K562 (cell line): Measurements from ENCODE around the gene ALG5. TPM values are rescaled to one million over a fixed set of nuclear protein-coding genes. Genes with fewer than 3 reads are reported as not detected.

ENCODE experiments used
- ATAC-seq: fragments of 200-7000 bp; cut with Tn5 transposase; 3 replicates; pipeline ENCODE4 v1.9.1; 2020; ENCODE audit warnings: moderate library complexity
- BruUV-seq: library from RNA; stranded (reverse); fragments of 400-500 nt; replicated peaks from 2 replicates; lab custom pipeline; 2021; lab: Mats Ljungman, UMichigan
- CTCF ChIA-PET: fragments of 300-600 bp; formaldehyde crosslinking; extraction: SDS; loops from one replicate; lab custom pipeline; 2021; ENCODE audit warnings: low intra/inter-chr PET ratio; lab: Yijun Ruan, JAX
- POLR2A ChIA-PET: fragments of 300-600, 350-650 bp; sonication (Branson Sonifier 250); formaldehyde crosslinking; extraction: SDS; loops from one replicate; lab custom pipeline; 2021; ENCODE audit warnings: antibody characterized with exemption, inconsistent platforms; lab: Yijun Ruan, JAX
- DNase-seq, 4 experiments: peaks; one replicate each; pipeline versions ENCODE4 v3.0.0 to v3.0.0-alpha.2; 2011 to 2018; ENCODE audit warnings: low spot score in 3 of 4, mixed read lengths in 3 of 4; ENCODE audit errors: extremely low read depth in 1 of 4
- FAIRE-seq: peaks from 2 replicates; lab custom pipeline; 2011; peaks lifted over from hg19 to GRCh38; lab: Jason Lieb, UNC
- H2AFZ ChIP-seq: 2 replicates; pipeline ENCODE4 v1.6.0; 2011; ENCODE audit warnings: low read depth, low read length, control low read depth, inconsistent platforms
- H3K27ac ChIP-seq: fragments of 200-600 bp; 3 replicates; pipeline ENCODE4 v1.8.0; 2011; ENCODE audit warnings: low read depth, mild to moderate bottlenecking, control low read depth, inconsistent platforms, low read length, moderate library complexity, mixed read lengths; ENCODE audit errors: extremely low read depth
- H3K27me3 ChIP-seq, 2 experiments: fragments of 300-600 bp in 1 of 2; 2 replicates in 1 of 2; 3 replicates in 1 of 2; pipeline versions ENCODE4 v1.6.0 to v1.8.0; 2011; ENCODE audit warnings: inconsistent platforms in 2 of 2, low read length in 2 of 2, mild to moderate bottlenecking in 1 of 2, mixed read lengths in 1 of 2, moderate library complexity in 1 of 2; ENCODE audit not compliant: control insufficient read depth in 2 of 2, insufficient read depth in 2 of 2
- H3K36me3 ChIP-seq: fragments of 300-600 bp; 3 replicates; pipeline ENCODE4 v1.8.0; 2011; ENCODE audit warnings: mild to moderate bottlenecking, low read length, inconsistent platforms; ENCODE audit not compliant: control insufficient read depth, insufficient read depth
- H3K4me1 ChIP-seq, 2 experiments: fragments of 200-600 bp in 1 of 2; replicated peaks in 1 of 2; 2 replicates in 1 of 2; 3 replicates in 1 of 2; pipeline versions ENCODE4 v1.5.1 to v1.8.0; 2011; ENCODE audit warnings: inconsistent platforms in 2 of 2, low read length in 2 of 2, mild to moderate bottlenecking in 1 of 2, mixed read lengths in 1 of 2, moderate library complexity in 1 of 2; ENCODE audit not compliant: control insufficient read depth in 2 of 2, insufficient read depth in 2 of 2
- H3K4me2 ChIP-seq: 2 replicates; pipeline ENCODE4 v1.6.1; 2011; ENCODE audit warnings: low read length, control low read depth, inconsistent platforms, mixed read lengths; ENCODE audit not compliant: insufficient read depth
- H3K4me3 ChIP-seq: fragments of 200-600 bp; sonication (generic), shearing (Covaris generic); 2 replicates; pipeline ENCODE4 v1.5.1; 2016; ENCODE audit warnings: control low read depth, inconsistent platforms
- H3K79me2 ChIP-seq: fragments of 200-600 bp; 3 replicates; pipeline ENCODE4 v1.8.0; 2011; ENCODE audit warnings: low read length, inconsistent platforms; ENCODE audit not compliant: control insufficient read depth, insufficient read depth
- H3K9ac ChIP-seq, 2 experiments: 2 replicates each; pipeline versions ENCODE4 v1.6.0 to v1.6.1; 2011; ENCODE audit warnings: low read depth in 2 of 2, low read length in 2 of 2, control low read depth in 1 of 2, inconsistent platforms in 1 of 2, mild to moderate bottlenecking in 1 of 2, mixed read lengths in 1 of 2; ENCODE audit not compliant: insufficient read depth in 1 of 2
- H3K9me1 ChIP-seq: one replicate; pipeline ENCODE4 v1.6.0; 2011; ENCODE audit warnings: inconsistent platforms, mild to moderate bottlenecking, low read length, moderate library complexity; ENCODE audit not compliant: control insufficient read depth, insufficient read depth
- H3K9me3 ChIP-seq: replicated peaks from 2 replicates; pipeline ENCODE4 v1.5.1; 2011; ENCODE audit warnings: low read depth, low read length, inconsistent platforms; ENCODE audit not compliant: control insufficient read depth, insufficient read depth
- H4K20me1 ChIP-seq: replicated peaks from 2 replicates; pipeline ENCODE4 v1.6.1; 2011; ENCODE audit warnings: low read length, inconsistent platforms, mixed read lengths; ENCODE audit not compliant: control insufficient read depth, insufficient read depth
- ATF7 ChIP-seq: fragments of 450-650 bp; IDR thresholded peaks from 2 replicates; pipeline ENCODE4 v1.7.1; 2014; ENCODE audit warnings: mild to moderate bottlenecking, moderate library complexity
- CBFA2T2 ChIP-seq: fragments of 450-650 bp; conservative IDR thresholded peaks from 2 replicates; pipeline ENCODE4 v1.6.1; 2017; ENCODE audit warnings: mild to moderate bottlenecking
- CCAR2 ChIP-seq: fragments of 200-400 bp; formaldehyde crosslinking; IDR thresholded peaks from 2 replicates; pipeline ENCODE4 v1.6.1; 2017; ENCODE audit warnings: mild to moderate bottlenecking, low read depth, low read length
- FOXJ3 ChIP-seq: sonication (generic); formaldehyde crosslinking; IDR thresholded peaks from 2 replicates; pipeline ENCODE4 v1.4.0; 2020; ENCODE audit warnings: mild to moderate bottlenecking, missing genetic modification reagents
- HMBOX1 ChIP-seq: sonication (generic); IDR thresholded peaks from 2 replicates; pipeline ENCODE4 v1.6.1; 2016
- KAT8 ChIP-seq: fragments of 450-650 bp; IDR thresholded peaks from 2 replicates; pipeline ENCODE4 v1.6.1; 2016; ENCODE audit warnings: low read depth, mild to moderate bottlenecking
- KDM1A ChIP-seq, 2 experiments: fragments of 450-650 bp; IDR thresholded peaks; 2 replicates each; pipeline ENCODE4 v1.6.1; 2016; ENCODE audit warnings: mild to moderate bottlenecking in 2 of 2
- MAFG ChIP-seq: fragments of 450-650 bp; conservative IDR thresholded peaks from 2 replicates; pipeline ENCODE4 v1.6.1; 2016; ENCODE audit warnings: missing genetic modification characterization, missing compliant biosample characterization
- MCM3 ChIP-seq: fragments of 450-650 bp; IDR thresholded peaks from 2 replicates; pipeline ENCODE4 v1.6.1; 2016
- NFYB ChIP-seq: IDR thresholded peaks from 2 replicates; pipeline ENCODE4 v1.6.1; 2011; ENCODE audit warnings: mild to moderate bottlenecking, moderate library complexity; ENCODE audit not compliant: insufficient read length; ENCODE audit errors: extremely low read depth
- TCF7L2 ChIP-seq: fragments of 150-350 bp; IDR thresholded peaks from 2 replicates; pipeline ENCODE4 v1.6.1; 2016; ENCODE audit warnings: low read depth, mild to moderate bottlenecking, low read length, moderate library complexity
- ZBTB26 ChIP-seq: fragments of 450-650 bp; formaldehyde crosslinking; IDR thresholded peaks from 2 replicates; pipeline ENCODE4 v1.4.0; 2022; ENCODE audit warnings: missing genetic modification characterization
- ZHX1 ChIP-seq: fragments of 150-350 bp; conservative IDR thresholded peaks from 2 replicates; pipeline ENCODE4 v1.6.1; 2014; ENCODE audit warnings: low read length
- ZNF518B ChIP-seq: fragments of 250-450 bp; sonication (Bioruptor Pico); IDR thresholded peaks from 2 replicates; pipeline ENCODE4 v1.5.0; 2021; ENCODE audit warnings: mild to moderate bottlenecking, moderate library complexity
- WGBS: fragments of 100-300 bp; shearing (Covaris generic); methylation state at CpG from one replicate; pipeline ENCODE4 v1.1.6; 2016; ENCODE audit warnings: low coverage, mixed read lengths; ENCODE audit not compliant: insufficient coverage; ENCODE audit errors: missing lambda C conversion rate; 5-methylcytosine and 5-hydroxymethylcytosine counted together
- in situ Hi-C: fragments of 300-500 bp; cut with MboI; formaldehyde crosslinking; loops from 4 replicates; pipeline ENCODE4 v1.15.0; 2018; ENCODE audit warnings: inconsistent platforms, mixed read lengths
- intact Hi-C: fragments of 100-400 bp; cut with micrococcal nuclease; formaldehyde crosslinking; loops from 2 replicates; pipeline ENCODE4 v1.14.2; 2022
- polyA plus RNA-seq, 8 experiments: library from polyadenylated mRNA; depleted of rRNA in 4 of 8; stranded (reverse) in 5 of 8; unstranded in 3 of 8; fragments of >200 nt; fragmentation: Nextera tagmentation in 2 of 8; fragmentation: Illumina TruSeq in 1 of 8; extraction: Ambion mirVana in 2 of 8; extraction: Trizol in 1 of 8; gene quantifications; 2 replicates each; pipeline versions ENCODE4 v1.2.1 to v1.2.3, GENCODE V29; 2011 to 2014; ENCODE audit warnings: inconsistent platforms in 1 of 8, missing spikeins in 1 of 8
- total RNA-seq, 7 experiments: library from RNA; depleted of rRNA in 6 of 7; stranded (reverse); fragments of >200 nt in 6 of 7; fragmentation: Illumina TruSeq in 2 of 7; extraction: Trizol in 2 of 7; gene quantifications; 2 replicates each; pipeline versions ENCODE4 v1.2.1 to v1.2.3, GENCODE V29; 2011 to 2021; ENCODE audit warnings: low replicate concordance in 1 of 7

The ALG5 gene
- total and polyA plus RNA-seq, 9 of the 15 experiments (the other 6 are each of a cell fraction or from before 2014, with no cell fraction given) = 33.6 to 80.5 (median 48.2) TPM

- POLR2A ChIA-PET = interaction anchor here (1.2 to 1.3 kb wide), 2 partner anchors 10 to 12 kb away, joined by 3 read pairs; no protein-coding TSS in a partner anchor
- H3K79me2 ChIP-seq = peaks cover 20% of the 10 kb centered on the region
- in situ Hi-C loops = no loop called here
These were observed 46.9 kb upstream of the ALG5 start for GRCh38 chr13:37046062-37046461.

More at GRCh38 chr13:37046062-37046461, 46.9 kb upstream of the ALG5 start:
- ATAC-seq (no peak), DNase-seq (no peak), FAIRE-seq (no peak)
- H3K27me3 ChIP-seq = no peaks in the 10 kb centered on the region
- no peak overlapping the region for H3K9ac ChIP-seq
- H3K4me3 ChIP-seq = no peak overlapping the region
- H4K20me1 ChIP-seq = no peaks in the 10 kb centered on the region
- no peaks in the 10 kb centered on the region for H3K9me1 ChIP-seq
- no peak overlapping the region for H3K4me2 ChIP-seq
- CTCF ChIA-PET = no interaction called here
- intact Hi-C loops = no loop called here
- TF ChIP-seq ZHX1 = no peak
- TF ChIP-seq ATF7 = no peak
- TF ChIP-seq NFYB = no peak
- no peak for TF ChIP-seq CCAR2
- TF ChIP-seq MAFG = no peak
- no peak for TF ChIP-seq CBFA2T2
- no peak for TF ChIP-seq FOXJ3 (CRISPR knock-in tag)
- TF ChIP-seq KDM1A (IDR thresholded peaks at IDR 0.05) = no peak
- no peak for TF ChIP-seq KAT8
- TF ChIP-seq ZBTB26 (CRISPR knock-in tag) = no peak
- no peak for TF ChIP-seq TCF7L2
- no peak for TF ChIP-seq MCM3
- TF ChIP-seq ZNF518B (CRISPR knock-in tag) = no peak
- no peak for TF ChIP-seq HMBOX1
- H3K27ac ChIP-seq = no peak overlapping the region
- H3K4me1 ChIP-seq = no peaks in the 10 kb centered on the region
- WGBS = 100% methylated on average over 1 of the region's 1 CpG
- H3K36me3 ChIP-seq = peaks cover 70% of the 10 kb centered on the region
- H3K9me3 ChIP-seq = no peaks in the 10 kb centered on the region
- no peak overlapping the region for H2AFZ ChIP-seq
- BruUV-seq = no TSS peak
